HG02588 (cell line): ENCODE data around the gene VPS18.
"Not testable (repeated sequence)": the region's sequence is repeated elsewhere in the genome, so short reads cannot be mapped to it uniquely, and the experiment has no call there.

Experiments used
- ATAC-seq: cut with Tn5 transposase; IDR thresholded peaks from one replicate; pipeline ENCODE4 v1.9.1; 2021; ENCODE audit warnings: mild to moderate bottlenecking, moderate library complexity; ENCODE audit not compliant: unreplicated experiment

The VPS18 gene, protein sequence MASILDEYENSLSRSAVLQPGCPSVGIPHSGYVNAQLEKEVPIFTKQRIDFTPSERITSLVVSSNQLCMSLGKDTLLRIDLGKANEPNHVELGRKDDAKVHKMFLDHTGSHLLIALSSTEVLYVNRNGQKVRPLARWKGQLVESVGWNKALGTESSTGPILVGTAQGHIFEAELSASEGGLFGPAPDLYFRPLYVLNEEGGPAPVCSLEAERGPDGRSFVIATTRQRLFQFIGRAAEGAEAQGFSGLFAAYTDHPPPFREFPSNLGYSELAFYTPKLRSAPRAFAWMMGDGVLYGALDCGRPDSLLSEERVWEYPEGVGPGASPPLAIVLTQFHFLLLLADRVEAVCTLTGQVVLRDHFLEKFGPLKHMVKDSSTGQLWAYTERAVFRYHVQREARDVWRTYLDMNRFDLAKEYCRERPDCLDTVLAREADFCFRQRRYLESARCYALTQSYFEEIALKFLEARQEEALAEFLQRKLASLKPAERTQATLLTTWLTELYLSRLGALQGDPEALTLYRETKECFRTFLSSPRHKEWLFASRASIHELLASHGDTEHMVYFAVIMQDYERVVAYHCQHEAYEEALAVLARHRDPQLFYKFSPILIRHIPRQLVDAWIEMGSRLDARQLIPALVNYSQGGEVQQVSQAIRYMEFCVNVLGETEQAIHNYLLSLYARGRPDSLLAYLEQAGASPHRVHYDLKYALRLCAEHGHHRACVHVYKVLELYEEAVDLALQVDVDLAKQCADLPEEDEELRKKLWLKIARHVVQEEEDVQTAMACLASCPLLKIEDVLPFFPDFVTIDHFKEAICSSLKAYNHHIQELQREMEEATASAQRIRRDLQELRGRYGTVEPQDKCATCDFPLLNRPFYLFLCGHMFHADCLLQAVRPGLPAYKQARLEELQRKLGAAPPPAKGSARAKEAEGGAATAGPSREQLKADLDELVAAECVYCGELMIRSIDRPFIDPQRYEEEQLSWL

DNA sequence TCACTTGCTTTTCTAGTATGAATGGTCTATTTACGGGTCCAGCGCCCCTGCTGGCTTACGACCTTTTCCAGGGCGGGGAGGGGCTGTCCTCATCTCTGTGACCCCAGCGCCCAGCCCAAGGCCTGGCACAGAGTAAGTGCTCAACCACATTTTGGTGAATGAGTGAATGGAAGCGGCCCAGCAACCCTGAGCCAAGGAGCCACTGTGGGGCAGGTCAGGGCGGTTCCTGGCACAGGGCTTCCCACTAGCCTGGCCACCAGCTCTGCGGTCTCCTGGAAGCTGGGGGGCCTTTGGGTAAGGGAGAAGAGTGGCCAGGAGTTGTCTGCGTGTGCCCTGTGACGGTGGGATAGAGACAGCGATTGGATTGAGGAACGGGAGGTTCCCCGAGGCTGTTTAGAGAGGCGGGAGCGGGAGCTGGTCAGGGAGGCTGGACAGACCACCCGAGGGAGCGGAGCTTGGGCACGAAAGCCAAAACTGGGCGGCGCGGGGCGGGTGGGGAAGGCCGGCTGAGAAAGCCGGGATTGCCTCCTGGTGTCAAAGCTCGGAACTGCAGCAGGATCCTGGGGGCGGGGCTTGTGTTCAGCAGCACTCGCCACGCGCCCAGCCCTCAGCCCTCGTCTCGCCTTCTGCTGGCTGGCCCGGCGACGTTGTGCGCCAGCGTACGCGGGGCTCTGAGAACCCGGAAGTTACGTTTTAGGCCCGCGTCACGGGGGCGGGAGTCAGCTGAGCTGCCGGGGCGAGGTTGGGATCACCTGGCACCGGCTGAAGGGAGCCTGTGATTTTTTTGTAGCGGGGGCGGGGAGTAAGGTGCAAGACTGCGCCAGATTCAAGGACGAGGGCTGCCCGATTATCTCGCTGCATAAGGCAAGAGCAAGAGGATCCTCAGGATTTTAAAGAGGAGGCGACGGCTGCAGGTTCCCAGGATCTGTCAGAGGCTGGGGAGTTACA is at the start of gene VPS18:
TSS of gene VPS18 (plus strand) at position 718 of the 948 bp plus-strand sequence. CDS start 319 bp downstream, outside the sequence.
- peak; percentile 88 for ATAC-seq

DNA sequence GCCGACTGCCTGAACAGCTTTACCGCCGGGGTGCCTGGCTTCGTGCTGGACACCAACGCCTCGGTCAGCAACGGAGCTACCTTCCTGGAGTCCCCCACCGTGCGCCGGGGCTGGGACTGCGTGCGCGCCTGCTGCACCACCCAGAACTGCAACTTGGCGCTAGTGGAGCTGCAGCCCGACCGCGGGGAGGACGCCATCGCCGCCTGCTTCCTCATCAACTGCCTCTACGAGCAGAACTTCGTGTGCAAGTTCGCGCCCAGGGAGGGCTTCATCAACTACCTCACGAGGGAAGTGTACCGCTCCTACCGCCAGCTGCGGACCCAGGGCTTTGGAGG is 49.6 kb upstream of the VPS18 start:
- ATAC-seq = no peak

DNA sequence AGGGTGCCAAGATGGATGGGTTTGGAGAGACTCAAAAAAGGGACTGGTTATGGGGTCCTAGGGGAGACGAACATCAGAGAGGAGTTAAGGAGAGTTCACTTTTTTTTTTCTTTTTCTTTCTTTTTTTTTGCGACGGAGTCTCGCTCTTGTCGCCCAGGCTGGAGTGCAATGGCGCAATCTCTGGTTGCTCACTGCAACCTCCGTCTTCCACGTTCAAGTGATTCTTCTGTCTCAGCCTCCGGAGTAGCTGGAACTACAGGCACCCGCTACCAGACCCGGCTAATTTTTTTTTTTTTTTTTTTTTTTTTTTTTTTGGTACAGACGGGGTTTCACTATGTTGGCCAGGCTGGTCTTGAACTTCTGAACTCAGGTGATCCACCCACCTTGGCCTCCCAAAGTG is 49.2 kb upstream of the VPS18 start:
- no peak for ATAC-seq

DNA sequence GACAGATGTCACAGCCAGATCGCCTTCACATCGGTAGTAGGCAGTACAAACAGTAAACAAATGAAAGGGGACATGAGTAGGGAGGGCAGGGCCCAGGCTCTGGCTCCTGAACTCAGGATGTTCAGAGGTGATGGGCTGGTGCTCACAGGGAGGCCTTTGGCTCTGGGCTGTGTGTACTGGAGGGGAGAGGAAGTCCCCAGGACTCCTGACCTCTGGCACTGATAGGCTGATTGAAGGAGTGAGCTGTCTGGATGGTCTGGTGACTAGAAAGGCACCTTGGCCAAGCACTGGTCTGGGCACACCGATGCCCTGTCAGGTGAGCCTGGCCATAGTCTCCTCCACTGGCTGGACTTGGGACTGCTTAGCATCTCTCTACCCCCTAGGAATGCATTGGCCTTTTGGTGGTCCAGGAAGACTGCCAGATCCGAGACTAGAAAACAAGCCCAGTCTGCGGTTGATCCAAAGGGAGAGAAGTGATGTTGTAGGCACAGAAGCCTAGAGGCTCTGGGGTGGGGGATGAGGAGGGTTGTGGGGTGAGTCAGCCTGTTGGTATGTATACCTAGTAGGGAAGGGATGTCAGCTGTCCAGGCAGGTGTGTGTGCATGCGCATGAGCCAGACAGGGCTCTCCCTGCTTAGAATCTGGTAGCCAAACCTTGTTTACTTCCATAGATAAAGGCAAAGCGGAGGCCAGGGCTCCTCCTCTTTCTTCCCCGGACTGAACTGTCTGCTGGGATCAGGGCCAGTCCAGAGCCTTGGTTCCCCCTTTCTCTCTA is 48.6 kb upstream of the VPS18 start:
- ATAC-seq = no peak

DNA sequence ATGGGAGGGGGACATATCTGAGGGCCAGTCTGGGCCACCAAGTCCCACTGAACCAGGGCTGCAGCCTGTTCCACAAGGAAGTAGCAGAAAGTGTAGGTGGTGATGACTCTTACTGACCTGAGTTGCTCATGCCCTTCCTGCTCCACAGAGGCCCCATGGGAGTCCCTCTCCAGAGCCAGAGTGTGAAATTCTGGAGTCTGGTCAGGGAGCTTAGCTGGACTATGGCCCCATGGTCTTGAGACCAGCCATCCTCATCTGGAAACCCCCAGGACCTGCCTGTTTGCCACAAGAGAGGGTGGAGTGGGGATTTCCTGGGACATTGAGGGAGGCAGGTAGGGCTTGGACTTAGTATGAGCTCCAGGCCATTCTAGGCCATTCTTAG is 47.4 kb upstream of the VPS18 start:
- peak; percentile 3 for ATAC-seq

DNA sequence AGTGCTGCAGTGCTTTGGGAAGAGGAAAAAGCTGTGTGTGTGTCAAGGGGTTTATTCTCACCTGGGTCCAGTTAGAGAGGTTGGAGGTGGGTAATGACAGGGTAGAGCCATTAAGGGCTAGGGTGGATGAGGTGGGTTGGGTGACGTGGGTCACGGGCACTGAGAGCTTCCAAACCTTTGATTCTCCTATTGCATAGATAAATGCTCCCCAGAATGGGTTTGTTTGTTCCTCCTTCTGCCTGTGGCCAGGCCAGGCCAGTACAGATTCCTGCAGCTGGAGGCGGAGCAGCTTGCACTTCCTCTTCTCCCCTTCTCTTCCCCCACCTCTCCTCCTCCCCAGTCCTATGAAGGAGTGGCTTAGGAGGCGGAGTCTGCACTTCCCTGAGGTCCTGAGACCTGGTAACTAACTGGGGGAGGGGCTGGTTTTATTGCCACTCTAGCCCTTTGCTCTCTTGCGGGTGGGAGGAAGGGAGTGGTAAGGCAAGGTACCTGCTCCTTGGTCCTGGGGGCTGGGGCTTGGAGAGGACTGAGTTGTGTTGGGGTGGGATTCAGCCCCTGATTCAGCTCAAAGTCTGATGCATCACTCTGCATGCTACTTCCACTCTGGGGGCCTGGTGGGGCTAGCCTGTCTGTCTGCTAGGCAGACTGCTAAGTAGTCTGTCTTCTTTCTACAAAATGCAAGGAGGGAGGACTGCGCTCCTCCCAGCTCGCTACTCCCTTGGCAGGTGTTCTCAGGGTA is 46.9 kb upstream of the VPS18 start:
- peak; percentile 70 for ATAC-seq

DNA sequence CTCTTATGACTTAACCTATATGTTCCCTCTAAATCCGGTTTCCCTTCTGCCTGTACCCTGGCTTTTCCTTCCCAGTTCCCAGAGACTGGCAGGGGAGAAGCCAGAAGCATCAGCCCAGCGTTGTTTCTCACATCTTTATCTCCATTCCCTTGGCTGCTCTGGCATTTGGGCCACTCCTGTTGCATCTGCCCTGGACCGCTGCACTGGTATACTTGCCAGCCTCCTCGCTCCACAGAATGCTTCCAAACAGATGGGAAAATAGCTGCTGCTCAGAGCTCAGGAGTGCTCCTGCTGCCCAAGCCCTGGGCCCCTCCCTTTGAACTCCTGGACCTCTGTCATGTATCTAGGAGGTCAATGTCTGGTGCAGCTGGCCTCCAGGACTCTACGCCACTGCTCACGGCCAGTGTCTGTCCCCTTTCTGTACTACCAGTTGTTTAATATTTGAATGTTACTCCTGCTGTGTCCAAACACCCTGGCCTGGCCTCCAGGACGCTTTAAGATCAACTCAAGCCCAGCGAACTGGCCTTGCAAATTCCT is 43.6 kb upstream of the VPS18 start:
- no peak for ATAC-seq

DNA sequence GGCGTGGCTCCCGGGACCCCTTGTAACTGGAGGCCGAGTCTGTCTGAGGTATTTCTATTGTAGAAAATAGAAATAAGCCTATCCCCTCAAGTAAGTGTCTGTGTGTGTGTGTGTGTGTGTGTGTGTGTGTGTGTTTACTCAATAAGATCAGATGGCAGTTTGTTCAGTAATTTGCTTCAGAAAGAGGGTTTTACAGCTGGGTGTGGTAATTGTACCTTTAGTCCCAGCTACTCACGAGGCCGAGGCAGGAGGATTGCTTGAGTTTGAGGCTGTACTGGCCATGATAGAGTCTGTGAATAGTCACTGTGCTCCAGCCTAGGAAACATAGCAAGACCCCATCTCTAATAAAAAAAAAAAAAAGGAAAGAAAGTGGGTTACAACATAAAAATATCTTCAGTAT is 41.7 kb upstream of the VPS18 start:
- ATAC-seq = no peak

DNA sequence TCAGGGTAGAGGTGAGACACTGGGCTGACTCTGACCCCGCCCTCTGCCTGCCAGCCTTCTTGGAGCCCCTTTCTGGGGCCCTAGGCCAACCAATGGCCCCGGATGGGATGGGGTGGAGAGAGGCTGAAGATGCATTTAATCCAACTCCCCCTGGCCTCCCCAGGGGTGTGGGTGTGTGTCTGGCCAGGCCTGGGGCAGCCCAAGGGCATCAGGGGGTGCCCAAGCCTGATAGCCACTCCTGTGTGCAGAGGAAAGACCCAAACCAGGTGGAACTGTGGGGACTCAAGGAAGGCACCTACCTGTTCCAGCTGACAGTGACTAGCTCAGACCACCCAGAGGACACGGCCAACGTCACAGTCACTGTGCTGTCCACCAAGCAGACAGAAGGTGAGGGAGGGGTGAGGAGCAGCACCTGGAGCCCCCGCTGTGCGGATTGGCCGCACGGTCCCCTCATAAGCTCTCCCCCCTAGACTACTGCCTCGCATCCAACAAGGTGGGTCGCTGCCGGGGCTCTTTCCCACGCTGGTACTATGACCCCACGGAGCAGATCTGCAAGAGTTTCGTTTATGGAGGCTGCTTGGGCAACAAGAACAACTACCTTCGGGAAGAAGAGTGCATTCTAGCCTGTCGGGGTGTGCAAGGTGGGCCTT is 40.9 kb upstream of the VPS18 start:
- no peak for ATAC-seq

DNA sequence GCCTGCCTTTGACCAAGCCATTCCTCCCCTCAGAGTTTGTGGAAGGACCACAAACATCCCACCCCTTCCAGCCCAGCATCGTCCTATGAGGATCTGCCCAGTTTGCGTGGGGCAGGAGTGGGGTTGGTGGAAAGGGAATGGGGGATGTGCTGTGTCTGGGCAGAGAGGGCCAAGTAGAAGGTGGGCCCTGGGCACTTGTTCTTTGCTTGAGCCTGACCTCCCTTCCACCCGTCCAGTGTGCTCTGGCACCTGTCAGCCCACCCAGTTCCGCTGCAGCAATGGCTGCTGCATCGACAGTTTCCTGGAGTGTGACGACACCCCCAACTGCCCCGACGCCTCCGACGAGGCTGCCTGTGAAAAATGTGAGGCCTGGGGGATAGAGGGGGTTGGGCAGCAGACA is 40.1 kb upstream of the VPS18 start:
- ATAC-seq = no peak

DNA sequence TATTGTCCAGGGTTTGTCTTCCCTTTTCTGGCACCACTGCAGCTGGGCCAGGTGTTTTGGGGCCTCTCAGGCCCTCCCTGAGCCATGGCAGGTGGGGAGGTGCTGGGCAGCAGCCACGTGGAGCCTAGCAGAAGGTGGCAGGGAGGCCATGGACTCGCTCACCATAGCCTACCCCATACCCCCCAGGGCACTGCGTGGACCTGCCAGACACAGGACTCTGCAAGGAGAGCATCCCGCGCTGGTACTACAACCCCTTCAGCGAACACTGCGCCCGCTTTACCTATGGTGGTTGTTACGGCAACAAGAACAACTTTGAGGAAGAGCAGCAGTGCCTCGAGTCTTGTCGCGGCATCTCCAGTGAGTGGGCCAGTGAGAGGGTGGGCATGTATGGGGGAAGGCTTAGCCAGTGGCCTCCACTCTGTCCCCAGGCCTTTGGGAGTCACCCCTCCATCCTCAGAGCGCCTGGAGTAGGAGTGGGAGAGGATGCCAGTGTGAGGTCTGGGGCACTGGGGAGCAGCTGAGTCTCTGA is 38.5 kb upstream of the VPS18 start:
- no peak for ATAC-seq

DNA sequence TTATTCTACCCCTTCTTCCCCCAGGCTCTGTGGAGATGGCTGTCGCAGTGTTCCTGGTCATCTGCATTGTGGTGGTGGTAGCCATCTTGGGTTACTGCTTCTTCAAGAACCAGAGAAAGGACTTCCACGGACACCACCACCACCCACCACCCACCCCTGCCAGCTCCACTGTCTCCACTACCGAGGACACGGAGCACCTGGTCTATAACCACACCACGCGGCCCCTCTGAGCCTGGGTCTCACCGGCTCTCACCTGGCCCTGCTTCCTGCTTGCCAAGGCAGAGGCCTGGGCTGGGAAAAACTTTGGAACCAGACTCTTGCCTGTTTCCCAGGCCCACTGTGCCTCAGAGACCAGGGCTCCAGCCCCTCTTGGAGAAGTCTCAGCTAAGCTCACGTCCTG is 37.5 kb upstream of the VPS18 start:
- no peak for ATAC-seq

DNA sequence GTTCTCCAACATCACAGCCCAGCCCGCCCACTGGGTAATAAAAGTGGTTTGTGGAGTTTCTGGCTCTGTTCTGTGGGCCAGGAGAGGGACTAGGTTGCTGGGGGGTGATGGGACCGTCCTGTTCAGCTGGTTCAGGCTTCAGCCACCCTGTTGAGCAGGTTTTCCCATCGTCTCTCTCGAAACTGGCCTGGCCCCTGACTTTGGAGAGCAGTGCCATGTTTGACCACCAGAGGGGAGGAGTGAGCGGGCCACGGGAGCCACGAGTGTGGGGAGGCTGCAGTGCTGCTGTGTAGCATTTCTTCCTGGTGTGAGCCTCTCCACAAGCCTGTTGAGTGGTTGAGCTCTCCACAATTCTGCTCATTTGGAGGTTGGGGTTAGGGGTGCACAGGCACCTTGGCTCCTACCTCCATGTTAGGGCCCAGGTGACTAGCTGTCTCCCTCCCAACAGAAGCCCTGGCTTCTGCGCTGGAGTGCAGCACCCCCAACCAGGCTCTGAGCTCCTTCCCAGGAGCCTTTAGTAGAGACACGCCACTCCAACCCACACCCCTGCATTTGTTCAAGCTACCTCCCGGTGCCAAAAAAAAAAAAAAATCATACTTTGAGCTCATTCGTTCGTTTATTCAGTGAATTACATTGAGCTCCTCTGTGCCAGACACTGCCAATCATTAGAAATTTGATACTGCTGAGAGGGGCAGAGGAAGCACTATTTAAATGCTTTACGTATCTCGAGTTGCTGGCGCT is 36.5 kb upstream of the VPS18 start:
- ATAC-seq = no peak

DNA sequence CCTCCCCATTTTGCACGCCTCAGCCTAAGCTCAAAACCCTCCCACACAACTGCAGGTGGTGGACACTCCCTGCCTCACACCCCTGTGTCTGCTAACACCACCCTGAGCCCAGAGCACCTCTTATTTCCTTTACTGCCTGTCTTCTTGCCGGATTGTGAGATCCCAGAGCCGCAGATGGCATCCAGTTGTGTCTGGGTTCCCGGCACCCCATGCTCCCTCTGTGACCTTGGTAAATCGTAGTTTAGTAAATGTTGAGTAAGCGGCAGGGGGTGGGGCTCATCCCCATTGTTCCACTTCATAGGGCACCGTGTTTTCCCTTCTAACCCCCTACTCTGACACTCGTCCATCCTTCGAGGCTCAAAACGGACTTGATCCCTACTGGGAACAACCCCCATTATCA is 35.5 kb upstream of the VPS18 start:
- ATAC-seq = no peak

DNA sequence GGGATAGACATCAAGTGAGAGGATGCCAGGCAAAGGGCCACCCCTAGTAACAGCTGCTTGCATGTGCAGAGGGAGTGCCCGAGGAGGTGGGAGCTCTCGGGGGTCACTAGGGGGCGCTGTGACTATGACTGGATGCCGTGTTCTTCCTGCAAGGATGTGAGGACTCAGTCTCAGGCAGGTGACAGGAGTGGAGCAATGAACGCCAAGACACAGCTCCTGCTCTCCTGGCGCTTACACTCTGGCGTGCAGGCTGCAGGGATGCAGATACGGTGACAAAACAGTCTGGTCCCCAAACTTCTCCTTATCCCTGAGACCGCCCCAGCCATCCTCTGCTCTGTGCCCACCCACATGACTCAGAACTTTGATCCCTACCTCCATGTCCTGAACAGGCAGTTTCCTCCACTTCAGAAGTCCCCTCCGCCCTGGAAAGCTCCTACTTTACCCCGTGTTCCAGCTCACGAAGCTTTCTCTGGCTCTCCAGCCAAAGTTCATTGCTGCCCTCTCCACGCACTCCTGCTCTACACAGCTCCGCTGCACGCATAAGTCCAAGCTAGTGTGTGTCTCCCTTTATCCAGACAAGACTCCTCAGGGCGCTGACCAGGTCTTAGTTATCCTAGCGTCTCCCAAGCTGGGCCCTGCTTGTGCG is 34.9 kb upstream of the VPS18 start:
- no peak for ATAC-seq

DNA sequence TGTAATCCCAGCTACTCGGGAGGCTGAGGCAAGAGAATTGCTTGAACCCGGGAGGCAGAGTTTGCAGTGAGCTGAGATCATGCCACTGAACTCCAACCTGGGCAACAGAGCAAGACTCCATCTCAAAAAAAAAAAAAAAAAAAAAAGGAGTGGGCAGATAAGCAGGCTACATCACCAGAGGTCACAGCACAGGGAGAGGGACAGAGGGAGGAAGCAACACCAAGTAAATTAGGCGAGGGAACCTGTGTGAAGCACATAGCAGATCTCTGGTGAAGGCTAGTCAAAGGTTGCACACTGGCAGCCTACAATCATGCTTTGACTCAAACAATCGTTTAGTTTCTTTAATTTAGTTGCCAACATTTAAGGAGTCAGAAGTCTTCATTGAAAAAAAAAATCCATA is 33.1 kb upstream of the VPS18 start:
- ATAC-seq = not testable (repeated sequence)

DNA sequence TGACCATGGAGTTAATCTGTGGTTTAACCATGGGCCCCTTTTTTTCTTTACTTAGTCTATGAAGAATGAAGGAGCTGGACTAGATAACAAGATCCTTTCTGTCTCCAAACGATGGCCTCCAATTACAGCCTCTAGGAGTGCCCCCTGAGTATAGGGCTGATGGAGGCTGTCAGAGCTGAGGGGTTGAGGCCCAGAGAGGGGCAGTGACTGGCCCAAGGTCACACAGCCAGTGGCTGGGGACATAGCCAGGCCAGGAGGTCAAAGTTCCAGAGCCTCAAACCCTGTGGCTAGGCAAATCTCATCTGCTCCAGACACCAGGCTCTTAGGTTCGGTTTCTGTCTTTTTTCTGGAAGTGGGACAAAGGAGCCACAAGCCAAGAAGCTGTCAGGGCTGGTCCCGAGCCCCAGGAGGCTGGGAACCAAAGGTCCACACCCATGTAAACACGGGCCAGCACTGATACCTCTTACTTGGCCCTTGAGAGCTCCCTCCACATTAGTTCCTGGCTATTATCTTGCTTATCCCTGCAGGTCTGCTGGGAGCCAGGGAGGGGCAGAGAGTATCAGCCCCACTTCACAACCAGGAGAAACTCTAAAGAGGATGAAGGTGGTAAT is 30.5 kb upstream of the VPS18 start:
- ATAC-seq = no peak
